ENCODE data around the gene MPST.

MPST gene

DNA sequence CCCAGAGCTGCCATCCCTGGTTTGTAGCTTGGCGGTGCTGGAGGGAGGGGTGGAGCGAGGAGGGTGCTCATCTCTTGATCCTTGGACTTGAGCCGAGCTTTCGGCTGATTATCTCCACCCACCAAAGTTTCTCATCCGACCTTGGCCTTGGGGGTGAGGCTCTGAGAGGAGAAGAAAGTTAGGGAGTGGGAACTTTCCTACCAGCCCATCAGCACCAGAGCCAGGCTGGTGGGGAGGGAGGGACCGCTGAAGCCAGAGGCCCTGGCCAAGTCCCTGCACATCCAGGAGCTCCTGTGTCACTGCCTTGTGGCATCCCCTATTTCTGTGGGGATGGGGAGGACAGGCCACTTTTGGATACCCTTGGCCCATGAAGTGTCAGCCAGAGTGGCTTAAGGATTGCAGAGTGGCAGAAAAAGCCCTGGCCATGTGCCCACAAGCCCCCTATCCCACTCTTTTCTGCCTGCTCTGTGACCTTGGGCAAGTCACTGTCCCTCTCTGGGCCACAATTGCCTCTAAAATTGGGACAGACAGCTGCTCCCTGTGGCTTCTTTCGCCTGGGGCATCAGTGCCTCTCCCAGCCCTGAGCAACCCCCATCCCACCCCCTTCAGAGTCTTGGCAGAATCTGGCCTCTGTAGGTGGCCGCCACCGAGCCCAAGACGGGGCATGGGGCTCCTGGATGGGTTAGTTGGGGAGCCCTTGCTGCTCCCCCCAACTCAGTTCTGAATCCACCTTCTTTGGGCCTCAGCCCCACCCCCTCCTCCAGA lies 42.3 kb downstream of the MPST start:
- H3K4me1 Mint-ChIP-seq (ENCODE audit: low read depth) = no peaks in the 10 kb centered on the region
- H3K36me3 Mint-ChIP-seq (ENCODE audit: low read depth) = peaks cover 80% of the 10 kb centered on the region
- peaks cover 2% of the 10 kb centered on the region for H3K27me3 Mint-ChIP-seq
- intact Hi-C loops (cut with micrococcal nuclease) = no loop called here
- no peaks in the 10 kb centered on the region for H3K9me3 Mint-ChIP-seq
- no peak overlapping the region for H3K27ac Mint-ChIP-seq
- H3K4me3 Mint-ChIP-seq = no peak overlapping the region

GRCh38 chr22:37062376-37062675 lies 42.8 kb downstream of the MPST start:
- Mint-ChIP-seq H3K27me3 (peaks cover 8% of the 10 kb centered on the region), H3K27ac (no peak overlapping the region), H3K4me3 (no peak overlapping the region), H3K4me1 (ENCODE audit: low read depth) (no peaks in the 10 kb centered on the region), H3K36me3 (ENCODE audit: low read depth) (peaks cover 75% of the 10 kb centered on the region), H3K9me3 (no peaks in the 10 kb centered on the region)
- intact Hi-C loops (cut with micrococcal nuclease) = no loop called here

- Mint-ChIP-seq H3K4me3 (no peak overlapping the region), H3K27me3 (peaks cover 13% of the 10 kb centered on the region), H3K4me1 (ENCODE audit: low read depth) (no peaks in the 10 kb centered on the region), H3K9me3 (no peaks in the 10 kb centered on the region), H3K27ac (no peak overlapping the region), H3K36me3 (ENCODE audit: low read depth) (peaks cover 70% of the 10 kb centered on the region)
- intact Hi-C loops (cut with micrococcal nuclease) = no loop called here
These were observed 43.3 kb downstream of the MPST start for GRCh38 chr22:37062702-37063381.

- H3K4me3 Mint-ChIP-seq = no peak overlapping the region
- no peaks in the 10 kb centered on the region for H3K9me3 Mint-ChIP-seq
- intact Hi-C loops (cut with micrococcal nuclease) = no loop called here
- peaks cover 61% of the 10 kb centered on the region for H3K36me3 Mint-ChIP-seq (ENCODE audit: low read depth)
- H3K27ac Mint-ChIP-seq = no peak overlapping the region
- H3K27me3 Mint-ChIP-seq = peaks cover 22% of the 10 kb centered on the region
- no peaks in the 10 kb centered on the region for H3K4me1 Mint-ChIP-seq (ENCODE audit: low read depth)
These were observed 44.2 kb downstream of the MPST start for GRCh38 chr22:37063431-37064420.

DNA sequence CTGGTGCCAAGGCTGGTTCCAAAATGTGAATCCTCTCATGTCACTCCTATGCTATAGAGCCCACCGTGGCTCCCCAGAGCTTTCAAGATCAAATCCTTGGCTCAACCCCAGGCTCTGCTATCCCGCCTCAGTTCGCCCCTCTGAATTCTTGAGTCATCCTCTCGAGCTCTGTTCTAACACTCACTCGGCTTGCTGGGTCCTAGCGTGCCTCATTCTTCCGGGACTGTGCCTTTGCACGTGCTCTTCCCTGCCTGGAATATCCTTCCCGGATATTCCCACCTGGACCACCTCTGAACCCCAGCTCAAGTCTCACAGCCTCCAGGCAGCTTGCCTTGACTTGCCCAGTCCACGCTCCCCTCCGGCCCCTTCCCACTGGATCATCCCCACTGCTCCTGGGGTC lies 45.0 kb downstream of the MPST start:
- peaks cover 53% of the 10 kb centered on the region for H3K36me3 Mint-ChIP-seq (ENCODE audit: low read depth)
- H3K27ac Mint-ChIP-seq = no peak overlapping the region
- H3K4me1 Mint-ChIP-seq (ENCODE audit: low read depth) = no peaks in the 10 kb centered on the region
- intact Hi-C loops (cut with micrococcal nuclease) = no loop called here
- no peak overlapping the region for H3K4me3 Mint-ChIP-seq
- H3K9me3 Mint-ChIP-seq = no peaks in the 10 kb centered on the region
- peaks cover 28% of the 10 kb centered on the region for H3K27me3 Mint-ChIP-seq

- Mint-ChIP-seq H3K4me3 (no peak overlapping the region), H3K9me3 (no peaks in the 10 kb centered on the region), H3K36me3 (ENCODE audit: low read depth) (peaks cover 46% of the 10 kb centered on the region), H3K27me3 (peaks cover 34% of the 10 kb centered on the region), H3K4me1 (ENCODE audit: low read depth) (no peaks in the 10 kb centered on the region), H3K27ac (no peak overlapping the region)
- intact Hi-C loops (cut with micrococcal nuclease) = no loop called here
These were observed 45.6 kb downstream of the MPST start for GRCh38 chr22:37065180-37065579.

DNA sequence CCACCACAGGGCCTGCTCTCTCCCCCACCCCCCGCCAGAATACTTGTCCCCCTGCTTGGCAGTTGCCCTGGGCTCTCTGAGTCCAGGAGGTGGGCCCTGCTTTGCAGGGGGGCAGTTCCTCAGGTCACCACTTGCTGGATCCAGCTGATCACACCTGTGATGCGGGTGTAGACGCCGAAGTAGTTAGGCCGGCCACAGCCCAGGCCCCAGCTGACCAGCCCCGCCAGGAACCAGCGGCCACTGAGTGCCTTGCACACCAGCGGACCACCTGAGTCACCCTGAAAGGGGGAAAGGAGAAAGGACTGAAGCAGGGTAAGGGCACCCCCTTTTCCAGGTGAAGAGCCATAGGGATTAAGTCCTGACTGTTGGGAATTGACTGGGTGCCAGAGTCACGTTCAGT lies 46.4 kb downstream of the MPST start:
- H3K4me1 Mint-ChIP-seq (ENCODE audit: low read depth) = no peaks in the 10 kb centered on the region
- no peak overlapping the region for H3K27ac Mint-ChIP-seq
- H3K9me3 Mint-ChIP-seq = no peaks in the 10 kb centered on the region
- H3K27me3 Mint-ChIP-seq = peaks cover 41% of the 10 kb centered on the region
- intact Hi-C loops (cut with micrococcal nuclease) = no loop called here
- H3K36me3 Mint-ChIP-seq (ENCODE audit: low read depth) = peaks cover 39% of the 10 kb centered on the region
- H3K4me3 Mint-ChIP-seq = no peak overlapping the region

DNA sequence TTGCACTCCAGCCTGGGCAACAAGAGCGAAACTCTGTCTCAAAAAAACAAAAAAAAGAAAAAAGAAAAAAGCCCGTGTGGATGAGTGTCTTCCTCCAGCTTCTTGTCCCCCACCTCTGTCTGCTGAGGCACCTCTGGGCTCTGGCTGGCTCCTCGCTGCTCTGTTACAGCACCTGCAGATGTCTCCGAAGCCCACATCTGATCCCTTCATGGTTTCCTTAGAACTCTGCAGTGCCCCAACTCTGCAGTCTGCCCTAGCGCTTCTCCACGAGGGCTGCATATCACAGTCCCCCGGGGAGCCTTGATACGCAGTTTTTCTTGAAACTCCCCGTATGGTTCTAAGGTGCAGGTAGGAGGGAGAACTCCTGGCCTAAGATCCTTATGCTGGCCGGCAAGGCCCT lies 47.9 kb downstream of the MPST start:
- Mint-ChIP-seq H3K36me3 (ENCODE audit: low read depth) (peaks cover 24% of the 10 kb centered on the region), H3K27ac (no peak overlapping the region), H3K4me1 (ENCODE audit: low read depth) (no peaks in the 10 kb centered on the region), H3K27me3 (peaks cover 41% of the 10 kb centered on the region), H3K4me3 (no peak overlapping the region), H3K9me3 (no peaks in the 10 kb centered on the region)
- intact Hi-C loops (cut with micrococcal nuclease) = no loop called here

GRCh38 chr22:37068859-37069258 lies 49.3 kb downstream of the MPST start:
- intact Hi-C loops (cut with micrococcal nuclease) = no loop called here
- Mint-ChIP-seq H3K4me3 (no peak overlapping the region), H3K36me3 (ENCODE audit: low read depth) (peaks cover 10% of the 10 kb centered on the region), H3K9me3 (no peaks in the 10 kb centered on the region), H3K27ac (no peak overlapping the region), H3K4me1 (ENCODE audit: low read depth) (no peaks in the 10 kb centered on the region), H3K27me3 (peaks cover 41% of the 10 kb centered on the region)

GRCh38 chr22:37069319-37069718 lies 49.8 kb downstream of the MPST start:
- Mint-ChIP-seq H3K4me1 (ENCODE audit: low read depth) (no peaks in the 10 kb centered on the region), H3K27ac (no peak overlapping the region), H3K4me3 (no peak overlapping the region), H3K27me3 (peaks cover 44% of the 10 kb centered on the region), H3K36me3 (ENCODE audit: low read depth) (peaks cover 6% of the 10 kb centered on the region), H3K9me3 (no peaks in the 10 kb centered on the region)
- intact Hi-C loops (cut with micrococcal nuclease) = no loop called here

- no peaks in the 10 kb centered on the region for H3K9me3 Mint-ChIP-seq
- no peak overlapping the region for H3K27ac Mint-ChIP-seq
- intact Hi-C loops (cut with micrococcal nuclease) = no loop called here
- H3K4me3 Mint-ChIP-seq = no peak overlapping the region
- peaks cover 44% of the 10 kb centered on the region for H3K27me3 Mint-ChIP-seq
- H3K36me3 Mint-ChIP-seq (ENCODE audit: low read depth) = peaks cover 2% of the 10 kb centered on the region
- H3K4me1 Mint-ChIP-seq (ENCODE audit: low read depth) = no peaks in the 10 kb centered on the region
These were observed 50.2 kb downstream of the MPST start for GRCh38 chr22:37069719-37070118.

- H3K9me3 Mint-ChIP-seq = no peaks in the 10 kb centered on the region
- H3K27me3 Mint-ChIP-seq = peaks cover 46% of the 10 kb centered on the region
- H3K27ac Mint-ChIP-seq = no peak overlapping the region
- H3K4me3 Mint-ChIP-seq = no peak overlapping the region
- intact Hi-C loops (cut with micrococcal nuclease) = no loop called here
- no peaks in the 10 kb centered on the region for H3K4me1 Mint-ChIP-seq (ENCODE audit: low read depth)
- H3K36me3 Mint-ChIP-seq (ENCODE audit: low read depth) = no peaks in the 10 kb centered on the region
These were observed 50.8 kb downstream of the MPST start for GRCh38 chr22:37070334-37070733.

- Mint-ChIP-seq H3K4me3 (no peak overlapping the region), H3K27me3 (peaks cover 50% of the 10 kb centered on the region), H3K36me3 (ENCODE audit: low read depth) (no peaks in the 10 kb centered on the region), H3K9me3 (no peaks in the 10 kb centered on the region), H3K27ac (no peak overlapping the region), H3K4me1 (ENCODE audit: low read depth) (no peaks in the 10 kb centered on the region)
- intact Hi-C loops (cut with micrococcal nuclease) = no loop called here
These were observed 51.2 kb downstream of the MPST start for GRCh38 chr22:37070744-37071143.

Data from dendritic cell treated with granulocyte-macrophage colony-stimulating factor and Interleukin-4, amounts not matched to agents 40 ng/mL and 50 ng/mL, for 4 days (primary cell).